HG03378 (cell line): Measurements from ENCODE around the gene TSHR.
"Not testable (repeated sequence)": the region's sequence is repeated elsewhere in the genome, so short reads cannot be mapped to it uniquely, and the experiment has no call there.

ENCODE experiments used
- ATAC-seq: cut with Tn5 transposase; IDR thresholded peaks from one replicate; pipeline ENCODE4 v1.9.1; 2021; ENCODE audit warnings: mild to moderate bottlenecking, moderate library complexity; ENCODE audit not compliant: unreplicated experiment

The TSHR gene

GRCh38 chr14:80955416-80955941 lies at the start of gene TSHR:
Gene TSHR (plus strand): TSS chr14:80955621. CDS start chr14:80955681, 60 bp downstream.
- ATAC-seq: no peak

GRCh38 chr14:80906336-80906735 lies 49.1 kb upstream of the TSHR start:
- ATAC-seq: no peak

GRCh38 chr14:80906946-80907345 lies 48.5 kb upstream of the TSHR start:
- ATAC-seq: no peak

GRCh38 chr14:80912013-80912412 lies 43.4 kb upstream of the TSHR start:
- ATAC-seq: not testable (repeated sequence)

GRCh38 chr14:80919622-80920021 lies 35.8 kb upstream of the TSHR start:
- ATAC-seq: no peak

- no peak for ATAC-seq
These were observed 32.1 kb upstream of the TSHR start for GRCh38 chr14:80923368-80923767.

GRCh38 chr14:80924365-80925103 lies 30.9 kb upstream of the TSHR start:
- no peak for ATAC-seq

- ATAC-seq: no peak
These were observed 28.9 kb upstream of the TSHR start for GRCh38 chr14:80926397-80927082.

- no peak for ATAC-seq
These were observed 28.1 kb upstream of the TSHR start for GRCh38 chr14:80927083-80927989.

GRCh38 chr14:80930095-80930494 lies 25.3 kb upstream of the TSHR start:
- no peak for ATAC-seq

- peak; percentile 99 for ATAC-seq
These were observed 24.5 kb upstream of the TSHR start for GRCh38 chr14:80930836-80931389.

GRCh38 chr14:80933282-80933681 lies 22.1 kb upstream of the TSHR start:
- no peak for ATAC-seq

GRCh38 chr14:80933686-80934085 lies 21.7 kb upstream of the TSHR start:
- no peak for ATAC-seq

- peak; percentile 33 for ATAC-seq
These were observed 15.3 kb upstream of the TSHR start for GRCh38 chr14:80940146-80940545.

GRCh38 chr14:80941241-80942185 lies 13.9 kb upstream of the TSHR start, which contains the start of gene CEP128:
Gene CEP128 (minus strand): TSS chr14:80941738.
- ATAC-seq: peak; percentile 94

- ATAC-seq: peak; percentile 15
These were observed 13.2 kb upstream of the TSHR start for GRCh38 chr14:80942191-80942600.

- ATAC-seq: no peak
These were observed 10.4 kb upstream of the TSHR start for GRCh38 chr14:80944861-80945617.

- ATAC-seq: no peak
These were observed 9.2 kb upstream of the TSHR start for GRCh38 chr14:80946187-80946586.

- no peak for ATAC-seq
These were observed 8.6 kb upstream of the TSHR start for GRCh38 chr14:80946797-80947196.
